H1 (cell line): ENCODE data around the gene KDM4E. TPM values are rescaled to one million over a fixed set of nuclear protein-coding genes. Genes with fewer than 3 reads are reported as not detected.
"Not testable (repeated sequence)": the region's sequence is repeated elsewhere in the genome, so short reads cannot be mapped to it uniquely, and the experiment has no call there.

Experiments
- CTCF ChIA-PET: fragments of 300-600 bp; sonication (Branson Sonifier 250); formaldehyde crosslinking; loops from one replicate; lab custom pipeline; 2021; ENCODE audit not compliant: partially characterized antibody; lab: Charles Lee
- POLR2A ChIA-PET: fragments of 300-600 bp; sonication (Branson Sonifier 250); formaldehyde crosslinking; loops from one replicate; lab custom pipeline; 2021; ENCODE audit warnings: inconsistent platforms; ENCODE audit not compliant: partially characterized antibody; lab: Charles Lee
- DNase-seq, 2 experiments: peaks; one replicate each; pipeline versions ENCODE4 v3.0.0 to v3.0.0-alpha.2; 2010 to 2022; ENCODE audit warnings: low spot score in 2 of 2, low read depth in 1 of 2, mixed read lengths in 1 of 2
- FAIRE-seq: peaks from 2 replicates; lab custom pipeline; 2011; peaks lifted over from hg19 to GRCh38; lab: Jason Lieb, UNC
- H2AFZ ChIP-seq: 2 replicates; pipeline ENCODE4 v1.8.1; 2012; ENCODE audit warnings: low read length, inconsistent platforms
- H2AK5ac ChIP-seq: 2 replicates; pipeline ENCODE4 v1.6.1; 2013; ENCODE audit warnings: low read depth, low read length
- H2BK120ac ChIP-seq: replicated peaks from 2 replicates; pipeline ENCODE3; 2013; ENCODE audit warnings: low read depth, low read length, inconsistent platforms
- H2BK12ac ChIP-seq: 2 replicates; pipeline ENCODE4 v1.6.1; 2013; ENCODE audit warnings: low read depth, low read length
- H2BK15ac ChIP-seq: 2 replicates; pipeline ENCODE4 v1.6.1; 2013; ENCODE audit warnings: low read length
- H2BK20ac ChIP-seq: 2 replicates; pipeline ENCODE4 v1.6.1; 2013; ENCODE audit warnings: low read length
- H2BK5ac ChIP-seq: 2 replicates; pipeline ENCODE4 v1.6.1; 2013; ENCODE audit warnings: low read depth, low read length
- H3K14ac ChIP-seq: 2 replicates; pipeline ENCODE4 v1.6.1; 2013; ENCODE audit warnings: inconsistent platforms; ENCODE audit not compliant: insufficient read length
- H3K18ac ChIP-seq: 2 replicates; pipeline ENCODE4 v1.6.1; 2013; ENCODE audit warnings: low read length; ENCODE audit errors: extremely low read depth
- H3K23ac ChIP-seq: 2 replicates; pipeline ENCODE4 v1.6.1; 2013; ENCODE audit warnings: inconsistent platforms; ENCODE audit not compliant: insufficient read length
- H3K23me2 ChIP-seq: 2 replicates; pipeline ENCODE4 v1.6.1; 2013; ENCODE audit warnings: low read depth, low read length
- H3K27ac ChIP-seq: 2 replicates; pipeline ENCODE4 v1.6.1; 2011; ENCODE audit warnings: low read depth, low read length, inconsistent platforms
- H3K27me3 ChIP-seq, 4 experiments: replicated peaks in 1 of 4; 1 replicate in 1 of 4; 2 replicates in 3 of 4; pipeline versions ENCODE4 v1.6.1 to v1.8.1; 2011 to 2013; ENCODE audit warnings: low read length in 3 of 4, mild to moderate bottlenecking in 3 of 4, inconsistent platforms in 2 of 4, mixed read lengths in 2 of 4, moderate library complexity in 1 of 4; ENCODE audit not compliant: control insufficient read depth in 3 of 4, insufficient read depth in 3 of 4; ENCODE audit errors: extremely low read depth in 1 of 4
- H3K36me3 ChIP-seq, 4 experiments: 2 replicates each; pipeline versions ENCODE4 v1.6.1 to v1.8.1; 2011 to 2013; ENCODE audit warnings: mild to moderate bottlenecking in 4 of 4, low read length in 3 of 4, moderate library complexity in 2 of 4, control low read depth in 1 of 4, inconsistent platforms in 1 of 4; ENCODE audit not compliant: insufficient read depth in 4 of 4, control insufficient read depth in 2 of 4
- H3K4ac ChIP-seq: replicated peaks from 2 replicates; pipeline ENCODE3; 2013; ENCODE audit warnings: low read length, low read depth, mixed read lengths, inconsistent platforms; ENCODE audit not compliant: insufficient read length
- H3K4me1 ChIP-seq, 4 experiments: replicated peaks in 1 of 4; 1 replicate in 1 of 4; 2 replicates in 3 of 4; pipeline versions ENCODE4 v1.6.1 to v1.8.1; 2011 to 2013; ENCODE audit warnings: low read length in 3 of 4, inconsistent platforms in 2 of 4, mixed read lengths in 1 of 4; ENCODE audit not compliant: insufficient read depth in 4 of 4, control insufficient read depth in 3 of 4
- H3K4me2 ChIP-seq, 2 experiments: 2 replicates each; pipeline versions ENCODE4 v1.6.1 to v1.8.1; 2011 to 2013; ENCODE audit warnings: low read depth in 2 of 2, low read length in 2 of 2, control low read depth in 1 of 2, inconsistent platforms in 1 of 2, mild to moderate bottlenecking in 1 of 2; ENCODE audit not compliant: insufficient read depth in 1 of 2
- H3K4me3 ChIP-seq, 4 experiments: fragments of 200-600, 300-600 bp in 1 of 4; sonication (generic), shearing (Covaris generic), sonication (Bioruptor Twin) in 1 of 4; 2 replicates each; pipeline versions ENCODE4 v1.5.1 to v1.8.1; 2011 to 2016; ENCODE audit warnings: low read length in 4 of 4, low read depth in 3 of 4, control low read depth in 2 of 4, inconsistent platforms in 2 of 4, mild to moderate bottlenecking in 2 of 4, mixed read lengths in 1 of 4, moderate library complexity in 1 of 4; ENCODE audit not compliant: insufficient read depth in 2 of 4; ENCODE audit errors: extremely low read depth in 1 of 4
- H3K56ac ChIP-seq: replicated peaks from 2 replicates; pipeline ENCODE3; 2013; ENCODE audit warnings: low read depth, mild to moderate bottlenecking, mixed read lengths, low read length, inconsistent platforms; ENCODE audit not compliant: insufficient read length
- H3K79me1 ChIP-seq: 2 replicates; pipeline ENCODE4 v1.6.1; 2013; ENCODE audit warnings: low read depth, low read length, control low read depth
- H3K79me2 ChIP-seq, 2 experiments: 2 replicates each; pipeline versions ENCODE4 v1.6.1 to v1.8.1; 2012 to 2013; ENCODE audit warnings: low read length in 2 of 2, mild to moderate bottlenecking in 2 of 2, inconsistent platforms in 1 of 2; ENCODE audit not compliant: insufficient read depth in 2 of 2, control insufficient read depth in 1 of 2
- H3K9ac ChIP-seq, 4 experiments: replicated peaks in 1 of 4; 1 replicate in 1 of 4; 2 replicates in 3 of 4; pipeline versions ENCODE4 v1.6.1 to v1.8.1; 2011 to 2013; ENCODE audit warnings: low read depth in 3 of 4, low read length in 3 of 4, control low read depth in 2 of 4, mild to moderate bottlenecking in 2 of 4, moderate library complexity in 2 of 4, inconsistent platforms in 1 of 4; ENCODE audit errors: extremely low read depth in 1 of 4
- H3K9me3 ChIP-seq, 2 experiments: 2 replicates each; pipeline versions ENCODE4 v1.6.1 to v1.8.1; 2012 to 2013; ENCODE audit warnings: mild to moderate bottlenecking in 2 of 2, moderate library complexity in 2 of 2, control low read depth in 1 of 2, inconsistent platforms in 1 of 2, low read depth in 1 of 2, low read length in 1 of 2, mixed read lengths in 1 of 2; ENCODE audit not compliant: insufficient read depth in 2 of 2
- H4K20me1 ChIP-seq, 2 experiments: replicated peaks in 1 of 2; 2 replicates each; pipeline versions ENCODE3 to v1.8.1; 2011 to 2013; ENCODE audit warnings: inconsistent platforms in 2 of 2, low read length in 2 of 2, mild to moderate bottlenecking in 1 of 2; ENCODE audit not compliant: insufficient read depth in 2 of 2, control insufficient read depth in 1 of 2
- H4K5ac ChIP-seq: 2 replicates; pipeline ENCODE4 v1.6.1; 2013; ENCODE audit warnings: low read length, low read depth, mixed read lengths, inconsistent platforms; ENCODE audit not compliant: insufficient read length
- H4K8ac ChIP-seq: 2 replicates; pipeline ENCODE4 v1.8.0; 2013; ENCODE audit warnings: mild to moderate bottlenecking, moderate library complexity, low read length, inconsistent platforms; ENCODE audit not compliant: insufficient read depth; ENCODE audit errors: extremely low read depth
- H4K91ac ChIP-seq: replicated peaks from 2 replicates; pipeline ENCODE3; 2013; ENCODE audit warnings: low read length, mixed read lengths, inconsistent platforms; ENCODE audit not compliant: insufficient read length
- WGBS, 2 experiments: shearing (Covaris generic) in 1 of 2; methylation state at CpG; one replicate each; pipeline versions ENCODE4 v1.1.6 to v1.1.7; 2013 to 2015; ENCODE audit warnings: low lambda C conversion rate in 2 of 2, mixed read lengths in 2 of 2, inconsistent platforms in 1 of 2, low coverage in 1 of 2, missing lambda C conversion rate in 1 of 2; ENCODE audit not compliant: insufficient replicate concordance in 2 of 2, insufficient coverage in 1 of 2, insufficient read length in 1 of 2; ENCODE audit errors: extremely low coverage in 1 of 2, missing lambda C conversion rate in 1 of 2; 5-methylcytosine and 5-hydroxymethylcytosine counted together
- polyA plus RNA-seq, 7 experiments: library from polyadenylated mRNA; depleted of rRNA in 3 of 7; stranded (reverse) in 5 of 7; unstranded in 2 of 7; fragments of >200 nt in 5 of 7; fragments of 200-250 nt in 2 of 7; gene quantifications; 1 replicate in 5 of 7; 2 replicates in 1 of 7; 4 replicates in 1 of 7; pipeline versions ENCODE4 v1.2.1 to v1.2.3, GENCODE V29; 2011 to 2013; ENCODE audit warnings: missing spikeins in 2 of 7, mixed read lengths in 2 of 7
- total RNA-seq: library from RNA; stranded (reverse); fragmentation: NEBNext Ultra II Directional; extraction: Animal tissue kit (Norgen Biotek cat#: 25700); gene quantifications from 2 replicates; pipeline ENCODE4 v1.2.1, GENCODE V29; 2021

KDM4E gene
- total and polyA plus RNA-seq, 2 of the 8 experiments (the other 6 are each of a cell fraction or from before 2014, with no cell fraction given) = not detected

DNA sequence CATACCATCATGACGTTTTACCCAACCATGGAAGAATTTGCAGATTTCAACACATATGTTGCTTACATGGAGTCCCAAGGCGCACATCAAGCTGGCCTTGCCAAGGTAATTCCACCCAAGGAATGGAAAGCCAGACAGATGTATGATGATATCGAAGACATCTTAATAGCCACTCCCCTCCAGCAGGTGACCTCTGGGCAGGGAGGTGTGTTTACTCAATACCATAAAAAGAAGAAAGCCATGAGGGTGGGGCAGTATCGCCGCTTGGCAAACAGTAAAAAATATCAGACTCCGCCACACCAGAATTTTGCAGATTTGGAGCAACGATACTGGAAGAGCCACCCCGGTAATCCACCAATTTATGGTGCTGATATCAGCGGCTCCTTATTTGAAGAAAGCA is 536 bp downstream of the KDM4E start:
- H3K18ac ChIP-seq, H3K4ac ChIP-seq, H2BK15ac ChIP-seq, H4K91ac ChIP-seq, H3K9ac ChIP-seq, H2AFZ ChIP-seq, H3K23me2 ChIP-seq, H2AK5ac ChIP-seq, H3K79me2 ChIP-seq, H3K79me1 ChIP-seq, H3K4me2 ChIP-seq, H2BK20ac ChIP-seq, H2BK12ac ChIP-seq, FAIRE-seq, H3K14ac ChIP-seq, H3K4me1 ChIP-seq, H3K56ac ChIP-seq, H4K8ac ChIP-seq, H3K27ac ChIP-seq, POLR2A ChIA-PET, DNase-seq, H3K23ac ChIP-seq, H3K9me3 ChIP-seq, H3K4me3 ChIP-seq, H3K27me3 ChIP-seq, H2BK5ac ChIP-seq, H4K5ac ChIP-seq, H4K20me1 ChIP-seq, H2BK120ac ChIP-seq, H3K36me3 ChIP-seq: not testable (repeated sequence)
- 94% methylated on average over 5 of the region's 9 CpGs; no CpG with 5 or more reads in 1 of the 2 experiments for WGBS, 2 experiments
- CTCF ChIA-PET = interaction anchor here (0.5 kb wide), 1 partner anchor 141 kb away, joined by 3 read pairs; no protein-coding TSS in a partner anchor
